SK-N-MC (cell line): ENCODE measurements around the gene ZNF740.
A peak's percentile ranks its signal among the peaks of the same experiment; 100 is the strongest.

Experiments used
- DNase-seq: peaks from one replicate; pipeline ENCODE4 v3.0.0-alpha.2; 2011; ENCODE audit warnings: low read depth, low spot score
- H3K27ac ChIP-seq: fragments of 200-600 bp; sonication (generic); 2 replicates; pipeline ENCODE4 v1.5.1; 2016; ENCODE audit warnings: mixed run types
- H3K36me3 ChIP-seq: fragments of 200-600 bp; sonication (generic); 2 replicates; pipeline ENCODE4 v1.6.1; 2017; ENCODE audit warnings: antibody characterized with exemption, low read length, mixed read lengths; ENCODE audit not compliant: insufficient read depth
- H3K4me3 ChIP-seq: fragments of 200-600 bp; sonication (generic); 2 replicates; pipeline ENCODE4 v1.5.1; 2016
- H3K9ac ChIP-seq: fragments of 200-600 bp; sonication (generic); 2 replicates; pipeline ENCODE4 v1.8.0; 2017; ENCODE audit warnings: mixed run types, mixed read lengths; ENCODE audit not compliant: insufficient read length
- H3K9me3 ChIP-seq: fragments of 200-600 bp; sonication (generic); 2 replicates; pipeline ENCODE4 v1.6.1; 2017; ENCODE audit warnings: low read depth, mild to moderate bottlenecking, antibody characterized with exemption, low read length, moderate library complexity, mixed read lengths
- EZH2 ChIP-seq: fragments of 200-600 bp; sonication (generic); IDR thresholded peaks from one replicate; pipeline ENCODE4 v1.6.1; 2017; ENCODE audit warnings: antibody characterized with exemption
- FOXP2 ChIP-seq: optimal IDR thresholded peaks from 2 replicates; pipeline ENCODE3; 2011; ENCODE audit warnings: mild to moderate bottlenecking, moderate library complexity; ENCODE audit not compliant: insufficient read depth; ENCODE audit errors: extremely low read length, control extremely low read depth
- POLR2AphosphoS5 ChIP-seq: IDR thresholded peaks from 2 replicates; pipeline ENCODE4 v1.6.1; 2012; ENCODE audit warnings: mild to moderate bottlenecking, low read depth, low read length, borderline replicate concordance

Gene ZNF740, protein sequence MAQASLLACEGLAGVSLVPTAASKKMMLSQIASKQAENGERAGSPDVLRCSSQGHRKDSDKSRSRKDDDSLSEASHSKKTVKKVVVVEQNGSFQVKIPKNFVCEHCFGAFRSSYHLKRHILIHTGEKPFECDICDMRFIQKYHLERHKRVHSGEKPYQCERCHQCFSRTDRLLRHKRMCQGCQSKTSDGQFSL

DNA sequence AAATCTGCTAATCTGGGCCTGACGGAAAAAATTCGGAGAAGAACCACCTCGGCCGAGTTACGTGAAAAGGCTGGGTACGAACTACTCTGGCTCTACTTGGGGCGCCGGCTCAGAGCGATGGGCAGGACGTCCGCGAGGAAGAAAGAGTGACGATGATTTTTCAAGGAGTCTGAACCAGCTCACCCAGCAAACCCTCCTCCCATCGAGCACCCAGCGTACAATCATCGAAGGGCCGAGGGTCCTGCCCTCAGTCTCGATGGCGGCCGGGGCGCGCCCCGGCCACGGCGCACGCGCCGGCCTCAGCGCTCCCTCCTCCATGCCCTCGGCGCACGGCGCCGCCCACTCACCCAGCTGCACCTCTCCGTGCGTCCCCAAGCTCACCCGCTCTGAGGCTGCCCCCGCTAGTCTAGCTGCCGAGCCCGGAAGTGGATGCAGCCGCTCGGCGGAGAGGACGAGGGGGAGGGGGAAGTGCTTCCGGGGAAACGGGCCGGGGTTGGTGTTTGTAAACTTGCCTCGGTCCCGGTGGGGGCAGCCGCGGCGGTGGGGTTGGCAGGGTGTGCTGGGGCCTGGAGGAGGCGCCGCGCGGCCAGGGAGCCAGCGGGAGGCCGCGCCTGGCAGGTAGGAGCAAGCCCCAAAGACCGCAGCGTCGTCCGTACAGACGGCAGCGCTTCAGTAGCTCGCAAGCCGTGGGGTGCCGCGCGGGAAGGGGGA, at the start of gene ZNF740, which contains the start of gene CSAD:
Gene ZNF740 (plus strand): TSS at position 503 of the 711 bp plus-strand sequence. CDS start 1,262 bp downstream, outside the sequence.
Gene CSAD (minus strand): TSS at position 706 of the 711 bp plus-strand sequence. CDS start 7,455 bp downstream, outside the sequence.
- peak within 1 kb of the TSS; percentile 87 for H3K4me3 ChIP-seq
- no peaks in the 10 kb centered on the region for H3K9me3 ChIP-seq
- peak within 1 kb of the TSS; percentile 92 for H3K9ac ChIP-seq
- peak within 1 kb of the TSS; percentile 90 for H3K27ac ChIP-seq
- TF ChIP-seq POLR2AphosphoS5 (peak; percentile 70; the same call in 1 of the 2 replicates), FOXP2 (no peak)
- peak; percentile 75 for DNase-seq
- peaks cover 38% of the 10 kb centered on the region for H3K36me3 ChIP-seq

DNA sequence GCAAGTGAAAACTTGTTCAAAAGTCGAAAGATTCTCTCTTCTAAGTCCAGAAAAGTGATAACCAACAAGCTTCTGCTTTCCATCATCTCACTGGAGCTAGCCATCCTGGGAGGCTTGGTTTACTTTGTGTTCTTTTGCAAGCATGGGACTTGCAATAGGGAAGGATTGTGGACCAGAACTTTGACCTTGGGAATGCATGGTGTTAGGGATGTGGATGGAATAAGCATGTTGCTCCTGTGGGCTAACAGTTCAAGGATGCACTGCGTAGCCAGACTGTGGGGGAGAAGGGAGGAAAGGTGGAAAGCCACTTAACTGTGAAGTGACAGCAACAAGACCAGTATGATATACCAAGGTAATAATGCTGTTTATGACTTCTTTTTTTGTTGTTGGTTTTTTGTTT, 48.7 kb upstream of the ZNF740 start:
- no peak for DNase-seq
- TF ChIP-seq EZH2: no peak
- TF ChIP-seq POLR2AphosphoS5: no peak
- no peak for TF ChIP-seq FOXP2
- H3K36me3 ChIP-seq: no peaks in the 10 kb centered on the region
- no peak overlapping the region for H3K9ac ChIP-seq
- no peak overlapping the region for H3K4me3 ChIP-seq
- H3K9me3 ChIP-seq: no peaks in the 10 kb centered on the region
- no peak overlapping the region for H3K27ac ChIP-seq

DNA sequence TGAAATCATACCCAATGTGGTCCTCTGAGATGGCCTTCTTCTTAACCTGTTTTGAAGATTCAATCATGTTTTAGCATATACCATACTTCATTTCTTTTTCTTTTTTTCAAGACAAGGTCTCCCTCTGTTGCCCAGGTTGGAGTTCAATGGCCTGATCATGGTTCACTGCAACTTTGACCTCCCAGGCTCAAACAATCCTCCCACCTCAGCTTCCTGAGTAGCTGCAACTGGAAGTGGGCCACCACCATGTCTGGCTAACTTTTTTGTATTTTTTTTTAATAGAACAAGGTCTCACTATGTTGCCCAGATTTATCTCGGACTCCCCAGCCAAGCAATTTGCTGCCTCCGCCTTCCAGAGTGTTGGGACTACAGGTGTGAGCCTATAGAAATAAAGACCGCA, 46.8 kb upstream of the ZNF740 start:
- Histone ChIP-seq H3K27ac (no peak overlapping the region), H3K36me3 (no peaks in the 10 kb centered on the region), H3K4me3 (no peak overlapping the region), H3K9me3 (no peaks in the 10 kb centered on the region), H3K9ac (no peak overlapping the region)
- no peak for DNase-seq
- TF ChIP-seq EZH2 (no peak), POLR2AphosphoS5 (no peak), FOXP2 (no peak)

- H3K9me3 ChIP-seq: no peaks in the 10 kb centered on the region
- H3K36me3 ChIP-seq: no peaks in the 10 kb centered on the region
- H3K4me3 ChIP-seq: no peak overlapping the region
- DNase-seq: no peak
- TF ChIP-seq FOXP2 (no peak), POLR2AphosphoS5 (no peak), EZH2 (no peak)
- no peak overlapping the region for H3K27ac ChIP-seq
- H3K9ac ChIP-seq: no peak overlapping the region
Measured at GRCh38 chr12:53143355-53143754, 37.2 kb upstream of the ZNF740 start.

GRCh38 chr12:53145383-53146260, 34.9 kb upstream of the ZNF740 start:
- no peak for DNase-seq
- Histone ChIP-seq H3K27ac (no peak overlapping the region), H3K9ac (no peak overlapping the region), H3K9me3 (no peaks in the 10 kb centered on the region), H3K4me3 (no peak overlapping the region), H3K36me3 (no peaks in the 10 kb centered on the region)
- TF ChIP-seq EZH2 (no peak), FOXP2 (no peak), POLR2AphosphoS5 (no peak)

- Histone ChIP-seq H3K9ac (no peak overlapping the region), H3K36me3 (no peaks in the 10 kb centered on the region), H3K27ac (no peak overlapping the region), H3K9me3 (no peaks in the 10 kb centered on the region), H3K4me3 (no peak overlapping the region)
- no peak for DNase-seq
- no peak for TF ChIP-seq POLR2AphosphoS5
- no peak for TF ChIP-seq EZH2
- TF ChIP-seq FOXP2: no peak
Measured at GRCh38 chr12:53147181-53147580, 33.3 kb upstream of the ZNF740 start.

DNA sequence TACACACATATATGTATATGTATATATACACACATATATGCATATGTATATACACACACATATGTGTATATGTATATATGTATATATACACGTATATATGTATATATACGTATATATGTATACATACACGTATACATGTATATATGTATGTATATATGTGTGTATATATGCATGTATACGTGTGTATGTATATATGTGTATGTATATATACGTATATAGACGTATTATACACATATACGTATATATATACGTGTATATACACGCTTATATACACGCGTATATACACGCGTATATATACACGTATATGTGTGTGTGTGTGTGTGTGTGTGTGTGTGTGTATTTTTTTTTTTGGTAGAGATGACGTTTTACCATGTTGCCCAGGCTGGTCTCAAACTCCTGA, 32.9 kb upstream of the ZNF740 start:
- Histone ChIP-seq H3K4me3 (no peak overlapping the region), H3K27ac (no peak overlapping the region), H3K9ac (no peak overlapping the region), H3K36me3 (no peaks in the 10 kb centered on the region), H3K9me3 (no peaks in the 10 kb centered on the region)
- DNase-seq: no peak
- TF ChIP-seq EZH2 (no peak), FOXP2 (no peak), POLR2AphosphoS5 (no peak)

DNA sequence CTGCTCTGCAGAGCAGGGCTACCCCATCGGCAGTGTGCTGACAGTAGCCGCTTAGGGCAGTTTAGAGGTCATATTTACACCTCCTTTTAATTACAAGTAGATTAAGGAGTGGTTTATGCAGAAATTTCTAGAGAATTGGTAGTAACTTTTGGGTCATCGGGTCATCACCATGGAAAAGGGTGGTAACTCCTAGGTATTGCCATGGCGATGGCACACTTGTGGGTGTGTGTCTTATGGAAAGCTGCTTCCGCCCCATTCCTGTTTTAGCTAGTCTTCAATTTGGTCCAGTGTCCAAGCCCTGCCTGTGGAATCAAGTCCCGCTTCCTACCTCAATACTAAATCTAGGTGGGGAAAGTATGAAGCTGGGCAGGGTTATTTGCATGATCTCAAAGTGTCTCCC, 29.5 kb upstream of the ZNF740 start:
- H3K27ac ChIP-seq: no peak overlapping the region
- H3K4me3 ChIP-seq: no peak overlapping the region
- H3K9ac ChIP-seq: no peak overlapping the region
- H3K36me3 ChIP-seq: no peaks in the 10 kb centered on the region
- TF ChIP-seq EZH2 (no peak), FOXP2 (no peak), POLR2AphosphoS5 (no peak)
- no peaks in the 10 kb centered on the region for H3K9me3 ChIP-seq
- DNase-seq: no peak
